Measurements from ENCODE around the gene BPI. TPM values are rescaled to one million over a fixed set of nuclear protein-coding genes. Genes with fewer than 3 reads are reported as not detected.

The BPI gene
- total and polyA plus RNA-seq, 2 donors (not counting 1 experiment from before 2014, with no cell fraction given): not detected

DNA sequence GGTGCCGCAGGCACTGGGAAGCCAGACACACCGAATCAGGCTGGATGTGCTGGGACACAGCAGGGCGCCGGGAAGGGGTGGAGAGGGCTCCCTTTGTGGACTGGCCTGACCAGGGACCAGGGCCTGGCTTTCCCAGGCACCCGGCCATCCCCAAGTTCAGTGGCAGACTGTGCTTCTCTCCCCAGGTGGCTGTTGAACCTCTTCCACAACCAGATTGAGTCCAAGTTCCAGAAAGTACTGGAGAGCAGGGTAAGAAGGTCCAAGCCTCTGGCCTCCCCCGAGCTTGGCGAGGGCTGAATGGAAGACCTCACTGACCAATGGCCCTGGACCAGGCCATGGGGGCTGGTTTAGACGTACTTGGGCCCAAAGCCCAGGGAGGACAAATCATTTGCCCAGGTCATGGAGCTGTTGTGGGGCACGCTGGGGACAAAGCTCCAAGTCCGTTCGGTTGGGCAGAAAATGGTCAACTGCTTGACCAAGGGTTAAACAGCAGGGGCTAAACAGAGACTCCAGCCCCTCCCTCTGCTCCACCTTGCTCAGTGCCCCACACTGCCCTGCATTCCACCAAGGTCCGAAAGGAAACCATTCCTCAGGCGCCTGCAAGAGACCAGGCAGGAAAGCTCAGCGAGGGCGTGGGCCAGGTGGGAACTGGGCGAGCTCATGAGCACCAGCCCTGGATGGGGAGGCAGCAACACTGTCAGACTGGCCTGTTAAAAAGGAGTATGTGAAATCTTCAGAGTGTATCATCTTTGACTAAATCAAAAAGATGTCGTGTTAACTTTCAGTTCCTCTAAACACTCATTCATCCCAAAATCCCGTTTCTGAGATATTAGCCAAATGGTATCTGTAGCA lies 51.4 kb downstream of the BPI start:
- Histone ChIP-seq H3K36me3 (ENCODE audit: control insufficient read depth, insufficient read depth, low read length) (no peaks in the 10 kb centered on the region), H3K4me2 (ENCODE audit: extremely low read depth, insufficient read depth, low read length) (no peak overlapping the region), H3K9me3 (ENCODE audit: control insufficient read depth, insufficient read depth, low read depth, low read length) (no peaks in the 10 kb centered on the region), H3K9ac (ENCODE audit: insufficient read depth, low read length) (no peak overlapping the region), H3K27ac (ENCODE audit: insufficient read depth, low read length) (no peak overlapping the region), H2AFZ (ENCODE audit: low read length) (no peak overlapping the region), H3K27me3 (ENCODE audit: control insufficient read depth, insufficient read depth, low read length) (no peaks in the 10 kb centered on the region), H3K79me2 (ENCODE audit: control insufficient read depth, insufficient read depth, low read length) (no peaks in the 10 kb centered on the region), H3K4me3 (replicated peaks in 1 of 4; ENCODE audit: control extremely low read depth in 1 of 4, insufficient read depth in 1 of 4, low read depth in 3 of 4, low read length in 4 of 4) (no peak overlapping the region), H3K4me1 (ENCODE audit: control insufficient read depth, extremely low read depth, insufficient read depth, low read length) (no peaks in the 10 kb centered on the region), H4K20me1 (ENCODE audit: control insufficient read depth, extremely low read depth, insufficient read depth, low read length) (no peaks in the 10 kb centered on the region)
- TF ChIP-seq, protein P1, sequence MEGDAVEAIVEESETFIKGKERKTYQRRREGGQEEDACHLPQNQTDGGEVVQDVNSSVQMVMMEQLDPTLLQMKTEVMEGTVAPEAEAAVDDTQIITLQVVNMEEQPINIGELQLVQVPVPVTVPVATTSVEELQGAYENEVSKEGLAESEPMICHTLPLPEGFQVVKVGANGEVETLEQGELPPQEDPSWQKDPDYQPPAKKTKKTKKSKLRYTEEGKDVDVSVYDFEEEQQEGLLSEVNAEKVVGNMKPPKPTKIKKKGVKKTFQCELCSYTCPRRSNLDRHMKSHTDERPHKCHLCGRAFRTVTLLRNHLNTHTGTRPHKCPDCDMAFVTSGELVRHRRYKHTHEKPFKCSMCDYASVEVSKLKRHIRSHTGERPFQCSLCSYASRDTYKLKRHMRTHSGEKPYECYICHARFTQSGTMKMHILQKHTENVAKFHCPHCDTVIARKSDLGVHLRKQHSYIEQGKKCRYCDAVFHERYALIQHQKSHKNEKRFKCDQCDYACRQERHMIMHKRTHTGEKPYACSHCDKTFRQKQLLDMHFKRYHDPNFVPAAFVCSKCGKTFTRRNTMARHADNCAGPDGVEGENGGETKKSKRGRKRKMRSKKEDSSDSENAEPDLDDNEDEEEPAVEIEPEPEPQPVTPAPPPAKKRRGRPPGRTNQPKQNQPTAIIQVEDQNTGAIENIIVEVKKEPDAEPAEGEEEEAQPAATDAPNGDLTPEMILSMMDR (conservative IDR thresholded peaks at IDR 0.05 in 1 of 2, IDR thresholded peaks at IDR 0.05 in 1 of 2; ENCODE audit: low read depth in 1 of 2, low read length in 2 of 2): no peak
- no peak for TF ChIP-seq EZH2 (IDR thresholded peaks at IDR 0.05; ENCODE audit: low read length, missing control alignments)
- DNase-seq (ENCODE audit: low read depth in 2 of 2): no peak

DNA sequence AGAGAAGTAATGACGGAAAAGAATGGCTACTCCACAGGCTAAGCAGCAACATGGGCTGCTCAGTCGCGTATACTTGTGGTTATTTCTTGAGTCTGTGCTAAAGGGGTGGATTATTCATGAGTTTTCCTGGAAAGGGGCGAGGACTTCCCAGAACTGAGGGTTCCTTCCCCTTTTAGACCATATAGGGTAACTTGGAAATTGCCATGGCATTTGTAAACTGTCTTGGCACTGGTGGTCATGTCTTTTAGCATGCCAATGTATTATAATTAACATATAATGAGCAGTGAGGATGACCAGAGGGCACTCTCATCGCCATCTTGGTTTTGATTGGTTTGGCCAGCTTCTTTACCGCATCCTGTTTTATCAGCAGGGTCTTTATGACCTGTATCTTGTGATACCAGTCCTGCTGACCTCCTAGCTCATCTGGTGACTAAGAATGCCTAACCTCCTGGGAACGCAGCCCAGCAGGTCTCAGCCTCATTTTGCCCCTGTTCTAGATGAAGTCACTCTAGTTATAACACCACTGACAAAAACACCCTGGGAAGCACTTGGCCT lies 53.8 kb downstream of the BPI start:
- peak in 1 of 2 donors; percentile 28 for DNase-seq (ENCODE audit: low read depth in 2 of 2)
- Histone ChIP-seq H3K9me3 (ENCODE audit: control insufficient read depth, insufficient read depth, low read depth, low read length) (no peaks in the 10 kb centered on the region), H4K20me1 (ENCODE audit: control insufficient read depth, extremely low read depth, insufficient read depth, low read length) (no peaks in the 10 kb centered on the region), H3K79me2 (ENCODE audit: control insufficient read depth, insufficient read depth, low read length) (no peaks in the 10 kb centered on the region), H2AFZ (ENCODE audit: low read length) (no peak overlapping the region), H3K9ac (ENCODE audit: insufficient read depth, low read length) (no peak overlapping the region), H3K4me1 (ENCODE audit: control insufficient read depth, extremely low read depth, insufficient read depth, low read length) (no peaks in the 10 kb centered on the region), H3K27me3 (ENCODE audit: control insufficient read depth, insufficient read depth, low read length) (no peaks in the 10 kb centered on the region), H3K4me2 (ENCODE audit: extremely low read depth, insufficient read depth, low read length) (no peak overlapping the region), H3K4me3 (replicated peaks in 1 of 4; ENCODE audit: control extremely low read depth in 1 of 4, insufficient read depth in 1 of 4, low read depth in 3 of 4, low read length in 4 of 4) (no peak overlapping the region), H3K27ac (ENCODE audit: insufficient read depth, low read length) (no peak overlapping the region), H3K36me3 (ENCODE audit: control insufficient read depth, insufficient read depth, low read length) (no peaks in the 10 kb centered on the region)
- TF ChIP-seq EZH2 (IDR thresholded peaks at IDR 0.05; ENCODE audit: low read length, missing control alignments): no peak
- TF ChIP-seq, protein P1 (conservative IDR thresholded peaks at IDR 0.05 in 1 of 2, IDR thresholded peaks at IDR 0.05 in 1 of 2; ENCODE audit: low read depth in 1 of 2, low read length in 2 of 2): no peak

DNA sequence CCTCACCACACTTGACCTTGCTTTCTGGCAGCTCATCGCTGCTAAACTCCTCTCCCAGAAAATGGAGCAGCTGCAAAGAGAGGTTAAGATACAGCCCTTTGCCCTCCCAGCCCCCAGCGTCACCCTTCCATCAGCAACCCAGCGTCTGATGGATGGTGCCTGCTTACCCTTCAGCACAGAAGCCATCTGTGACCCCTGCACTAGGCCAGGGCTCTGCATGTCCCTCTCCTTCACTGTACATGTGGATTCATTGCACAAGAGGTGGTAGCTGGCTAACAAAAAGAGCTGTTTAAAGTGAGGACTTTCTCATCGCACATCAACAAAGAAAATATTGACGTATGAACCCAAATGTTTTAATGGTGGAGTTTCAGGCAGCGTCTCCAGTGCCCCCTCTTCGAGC lies 54.6 kb downstream of the BPI start:
- Histone ChIP-seq H2AFZ (ENCODE audit: low read length) (no peak overlapping the region), H4K20me1 (ENCODE audit: control insufficient read depth, extremely low read depth, insufficient read depth, low read length) (no peaks in the 10 kb centered on the region), H3K4me1 (ENCODE audit: control insufficient read depth, extremely low read depth, insufficient read depth, low read length) (no peaks in the 10 kb centered on the region), H3K4me2 (ENCODE audit: extremely low read depth, insufficient read depth, low read length) (no peak overlapping the region), H3K36me3 (ENCODE audit: control insufficient read depth, insufficient read depth, low read length) (no peaks in the 10 kb centered on the region), H3K9me3 (ENCODE audit: control insufficient read depth, insufficient read depth, low read depth, low read length) (no peaks in the 10 kb centered on the region), H3K9ac (ENCODE audit: insufficient read depth, low read length) (no peak overlapping the region), H3K27me3 (ENCODE audit: control insufficient read depth, insufficient read depth, low read length) (no peaks in the 10 kb centered on the region), H3K4me3 (replicated peaks in 1 of 4; ENCODE audit: control extremely low read depth in 1 of 4, insufficient read depth in 1 of 4, low read depth in 3 of 4, low read length in 4 of 4) (no peak overlapping the region), H3K79me2 (ENCODE audit: control insufficient read depth, insufficient read depth, low read length) (no peaks in the 10 kb centered on the region), H3K27ac (ENCODE audit: insufficient read depth, low read length) (no peak overlapping the region)
- no peak for DNase-seq (ENCODE audit: low read depth in 2 of 2)
- no peak for TF ChIP-seq EZH2 (IDR thresholded peaks at IDR 0.05; ENCODE audit: low read length, missing control alignments)
- TF ChIP-seq, protein P1 (conservative IDR thresholded peaks at IDR 0.05 in 1 of 2, IDR thresholded peaks at IDR 0.05 in 1 of 2; ENCODE audit: low read depth in 1 of 2, low read length in 2 of 2): no peak

Data from fibroblast of lung (primary cell).